Fibroblast of upper back skin (primary cell): ENCODE measurements around the gene EHMT2.
"Not testable (repeated sequence)": the region's sequence is repeated elsewhere in the genome, so short reads cannot be mapped to it uniquely, and the experiment has no call there.

Source experiments
- DNase-seq: peaks from one replicate; pipeline ENCODE4 v3.0.0-alpha.2; 2013

EHMT2 gene

DNA sequence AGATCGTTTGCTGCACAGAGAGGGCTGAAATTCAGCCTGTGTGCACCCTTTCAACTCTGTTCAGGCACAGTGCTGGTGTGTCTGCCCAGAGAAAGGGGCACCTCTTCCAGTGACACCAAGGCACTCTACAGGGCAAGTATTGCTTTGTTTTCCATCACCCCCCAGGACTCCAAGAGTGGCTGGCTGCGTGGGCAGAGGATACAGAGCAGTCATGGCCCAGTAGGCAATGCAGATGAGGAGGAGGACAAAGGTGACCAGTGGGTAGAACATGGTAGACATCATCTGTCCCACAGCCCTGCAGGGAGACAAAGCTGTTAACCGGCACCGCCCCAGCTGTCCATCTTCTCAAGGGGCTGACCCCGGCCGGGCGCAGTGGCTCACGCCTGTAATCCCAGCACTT lies 28.2 kb downstream of the EHMT2 start:
- DNase-seq, result no peak

DNA sequence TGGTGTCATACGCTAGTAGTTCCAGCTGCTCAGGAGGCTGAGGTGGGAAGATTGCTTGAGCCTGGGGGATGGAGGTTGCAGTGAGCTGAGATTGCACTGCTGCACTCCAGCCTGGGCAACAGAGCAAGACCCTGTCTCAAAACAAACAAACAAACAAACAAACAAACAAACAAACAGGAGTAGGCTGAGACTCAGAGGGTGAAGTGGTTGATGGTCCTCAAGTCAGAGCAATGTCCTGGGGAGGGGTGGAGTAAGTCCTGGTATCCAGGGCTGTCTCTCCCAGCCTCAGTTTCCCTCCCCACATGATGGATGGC lies 28.9 kb downstream of the EHMT2 start:
- not testable (repeated sequence) for DNase-seq

DNA sequence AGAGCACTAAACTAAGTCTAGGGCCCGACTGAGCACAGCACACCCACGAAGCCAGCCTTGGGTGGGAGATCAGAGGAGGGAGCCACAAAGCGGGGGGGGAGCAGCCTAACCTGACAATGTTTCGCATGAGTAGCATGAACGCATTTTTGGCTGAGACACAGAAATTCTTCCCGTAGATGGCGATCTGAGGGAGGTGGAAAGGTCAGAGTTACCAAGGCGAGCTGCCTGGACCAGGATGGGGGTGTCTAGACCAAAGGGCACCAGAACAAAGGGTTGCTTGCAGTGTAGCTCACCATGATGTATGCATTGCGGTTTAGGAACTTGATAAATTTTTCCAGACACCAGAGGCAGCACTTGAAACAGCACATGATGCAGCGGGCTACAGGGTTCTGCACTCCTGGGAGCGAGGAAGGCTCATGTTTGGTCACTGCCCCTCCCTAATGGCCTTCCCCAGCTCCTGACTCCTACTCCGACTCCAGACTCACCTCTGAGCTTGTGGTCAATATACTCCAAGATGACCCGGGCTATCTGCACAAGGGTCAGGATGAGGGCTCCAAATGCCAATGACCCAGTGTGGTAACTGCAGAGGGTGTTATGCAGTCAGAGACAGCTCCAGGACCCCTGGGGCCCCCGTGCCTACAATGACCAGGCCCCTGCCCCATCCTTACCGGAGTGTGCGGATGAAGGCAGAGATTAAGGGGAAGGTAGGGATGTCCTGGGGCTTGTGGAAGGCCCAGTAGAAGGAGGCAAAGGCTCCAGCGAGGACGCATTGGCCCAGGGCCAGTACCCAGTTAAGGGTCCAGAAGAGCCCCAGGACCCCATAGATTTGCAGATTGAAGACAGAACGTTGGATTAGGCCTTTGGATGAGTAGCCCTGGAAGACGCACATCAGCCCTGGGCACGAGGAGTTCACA lies 32.0 kb downstream of the EHMT2 start:
- DNase-seq, result no peak

DNA sequence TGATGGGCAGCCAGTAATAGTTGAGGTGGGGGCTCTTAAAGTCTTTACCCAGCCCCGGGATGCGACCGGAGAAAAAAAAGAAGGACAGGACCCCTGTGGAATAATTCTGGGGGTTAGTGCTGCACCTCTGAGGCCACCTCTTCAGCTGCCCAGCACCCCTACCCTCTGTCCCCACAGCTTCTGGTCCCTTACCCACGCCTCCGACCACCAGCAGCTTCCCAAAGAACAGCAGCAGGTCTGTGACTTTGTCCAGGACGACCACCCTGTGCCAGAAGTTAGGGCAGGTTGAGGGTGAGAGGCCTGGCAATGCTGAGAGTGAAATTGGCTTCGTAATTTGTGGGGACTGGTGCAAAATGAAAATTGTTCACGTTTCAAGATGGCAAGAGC lies 32.7 kb downstream of the EHMT2 start:
- DNase-seq, result no peak

DNA sequence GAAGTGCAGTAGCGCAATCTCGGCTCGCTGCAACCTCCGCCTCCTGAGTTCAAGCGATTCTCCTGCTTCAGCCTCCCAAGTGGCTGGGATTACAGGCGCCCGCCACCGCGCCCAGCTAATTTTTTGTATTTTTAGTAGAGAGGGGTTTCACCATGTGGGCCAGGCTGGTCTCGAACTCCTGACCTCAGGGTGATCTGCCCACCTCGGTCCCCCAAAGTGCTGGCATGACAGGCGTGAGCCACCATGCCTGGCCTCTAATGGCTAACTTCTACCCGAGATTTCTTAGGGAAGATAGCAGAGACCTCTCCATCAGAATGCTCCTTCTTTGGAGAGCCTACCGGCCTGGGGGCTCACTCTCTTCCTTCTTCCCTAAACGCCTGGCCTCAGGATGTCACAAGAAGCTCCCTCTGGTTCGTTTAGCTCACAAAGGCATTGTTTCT lies 33.4 kb downstream of the EHMT2 start:
- not testable (repeated sequence) for DNase-seq

DNA sequence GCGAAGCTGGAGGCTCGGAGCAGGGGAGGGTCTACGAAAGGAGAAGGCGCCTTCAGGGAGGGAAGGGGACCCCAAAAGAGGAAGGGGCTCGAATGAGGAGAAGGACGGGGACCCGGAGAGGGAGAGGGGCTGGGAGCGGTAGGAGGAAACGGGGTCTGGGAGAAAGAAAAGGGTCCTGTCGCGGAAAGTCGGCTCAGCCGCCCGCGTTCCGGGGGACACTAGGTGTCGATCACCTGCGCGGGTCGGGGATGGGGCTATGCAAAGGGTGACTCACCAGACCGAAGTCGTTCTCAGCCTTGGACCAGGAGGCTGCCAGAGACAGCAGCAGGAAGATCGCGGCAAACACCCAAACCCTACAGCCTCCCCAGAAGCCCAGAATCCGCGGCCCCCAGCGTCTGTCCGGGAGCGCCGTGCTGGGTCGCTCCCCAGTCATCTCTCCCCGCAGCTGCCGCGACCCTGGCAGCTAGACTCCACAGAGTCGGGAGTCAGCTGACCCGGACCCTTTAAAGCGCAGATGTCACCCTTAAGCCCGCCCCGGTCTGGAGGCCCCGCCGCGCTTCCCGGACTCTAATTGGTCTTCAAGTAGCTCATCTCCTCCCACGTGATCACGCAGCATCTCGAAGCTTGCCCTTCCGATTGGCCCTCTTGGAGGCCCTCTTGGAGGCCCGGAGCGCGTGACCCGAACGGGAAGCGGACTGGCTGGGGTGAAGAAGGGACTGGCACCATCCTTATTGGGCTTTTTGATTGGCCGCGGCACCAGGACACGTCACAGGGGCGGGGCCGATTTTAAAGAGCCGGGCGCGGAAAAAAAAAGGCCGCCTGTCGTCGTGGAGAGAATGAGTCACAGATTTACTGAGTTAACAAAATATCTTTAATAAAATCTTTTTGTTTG lies 34.9 kb downstream of the EHMT2 start, which contains the start of gene NEU1:
NEU1 (minus strand) TSS at position 478 of the 892 bp plus-strand sequence; CDS start at position 433, 45 bp downstream.
- peak; percentile 100 for DNase-seq

DNA sequence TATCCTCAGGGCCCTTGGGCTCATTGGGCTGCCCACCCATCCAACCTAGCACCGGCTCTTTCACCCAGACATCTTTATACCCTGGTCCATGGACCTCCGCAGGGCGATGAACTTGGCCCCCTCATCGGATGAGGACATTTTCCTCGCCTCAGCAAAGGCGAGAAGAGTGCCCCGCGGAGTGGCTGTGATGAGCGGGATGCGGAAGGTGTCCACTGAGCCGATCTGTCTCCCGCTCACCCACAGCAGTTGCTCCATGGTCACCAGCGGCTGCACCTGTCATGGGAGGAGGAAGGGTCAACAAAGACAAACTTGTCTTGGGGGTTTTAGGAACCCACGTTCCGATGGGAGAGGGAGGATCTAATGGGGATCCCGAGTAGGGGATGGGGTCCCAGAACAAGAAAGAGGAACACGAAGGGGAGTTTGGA lies 35.6 kb downstream of the EHMT2 start:
- no peak for DNase-seq

DNA sequence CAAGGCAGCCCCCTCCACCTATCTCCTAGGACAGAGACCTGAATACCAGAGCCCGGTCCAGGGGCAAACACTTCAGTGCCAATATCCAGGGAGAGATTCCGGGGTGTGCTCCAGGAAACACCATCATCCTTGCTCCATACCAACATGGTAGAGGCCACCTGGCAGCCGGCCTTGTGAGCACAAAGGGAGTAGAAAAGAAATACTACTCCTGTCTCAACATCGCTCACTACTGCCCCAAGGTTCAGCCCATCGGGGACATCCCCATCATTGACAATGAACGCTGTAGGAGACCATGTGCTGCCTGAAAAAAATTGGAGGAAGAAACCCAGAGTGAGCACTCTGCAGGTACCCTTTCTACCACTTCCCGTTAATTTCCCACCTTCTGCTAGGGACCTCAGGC lies 36.3 kb downstream of the EHMT2 start:
- DNase-seq, result no peak

DNA sequence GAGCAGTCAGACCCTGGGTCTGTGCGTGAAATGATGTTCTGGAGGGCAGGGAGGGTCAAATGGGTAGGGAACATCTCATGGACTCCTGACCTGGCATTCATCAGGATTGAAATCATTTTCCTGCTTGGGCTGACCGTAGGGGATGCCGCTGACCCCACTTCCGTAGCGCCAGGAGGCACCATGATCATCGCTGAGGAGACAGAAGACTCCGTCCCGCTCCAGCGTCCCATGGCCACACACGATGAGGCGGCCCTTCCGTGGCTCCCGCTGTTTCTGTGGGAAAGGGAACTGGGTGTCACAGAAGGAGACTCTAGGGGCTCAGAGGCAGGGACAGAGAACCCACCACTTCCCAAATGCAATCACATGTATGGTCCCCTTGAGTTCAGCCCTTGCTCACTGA lies 37.1 kb downstream of the EHMT2 start:
- DNase-seq, result no peak

DNA sequence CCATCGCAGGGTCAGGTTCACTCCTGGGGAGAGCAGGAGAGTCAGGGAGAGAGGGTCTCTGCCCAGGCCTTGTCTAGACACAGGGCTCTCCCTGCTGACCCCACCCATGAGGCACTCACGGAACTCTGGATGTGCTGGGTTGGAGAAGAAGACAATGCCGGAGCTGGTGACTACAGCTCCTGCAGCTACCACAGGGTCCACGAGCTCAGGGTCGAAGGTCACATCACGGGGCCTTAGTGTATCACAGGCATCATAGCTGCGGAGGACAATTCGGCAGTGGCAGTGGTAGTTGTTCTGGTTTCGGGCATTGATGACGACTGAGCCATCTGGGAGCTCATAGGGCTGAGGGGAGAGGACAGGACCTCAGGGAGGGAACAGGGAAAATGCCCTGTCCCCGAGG lies 37.6 kb downstream of the EHMT2 start:
- DNase-seq, result no peak

DNA sequence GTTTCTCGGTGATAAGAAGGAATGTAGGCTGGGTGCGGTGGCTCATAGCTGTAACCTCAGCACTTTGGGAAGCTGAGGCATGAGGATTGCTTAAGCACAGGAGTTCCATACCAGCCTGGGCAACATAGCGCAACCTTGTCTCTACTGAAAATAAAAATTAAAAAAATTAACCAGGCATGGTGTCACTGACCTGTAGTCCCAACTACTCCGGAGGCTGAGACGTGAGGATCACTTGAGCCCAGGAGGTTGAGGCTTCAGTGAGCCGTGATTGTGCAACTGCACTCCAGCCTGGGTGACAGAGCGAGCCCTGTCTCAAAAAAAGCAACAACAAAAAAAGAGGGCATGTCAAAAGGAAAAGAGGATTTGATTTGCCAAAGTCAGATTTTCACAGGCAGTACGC lies 38.8 kb downstream of the EHMT2 start:
- DNase-seq, result no peak

DNA sequence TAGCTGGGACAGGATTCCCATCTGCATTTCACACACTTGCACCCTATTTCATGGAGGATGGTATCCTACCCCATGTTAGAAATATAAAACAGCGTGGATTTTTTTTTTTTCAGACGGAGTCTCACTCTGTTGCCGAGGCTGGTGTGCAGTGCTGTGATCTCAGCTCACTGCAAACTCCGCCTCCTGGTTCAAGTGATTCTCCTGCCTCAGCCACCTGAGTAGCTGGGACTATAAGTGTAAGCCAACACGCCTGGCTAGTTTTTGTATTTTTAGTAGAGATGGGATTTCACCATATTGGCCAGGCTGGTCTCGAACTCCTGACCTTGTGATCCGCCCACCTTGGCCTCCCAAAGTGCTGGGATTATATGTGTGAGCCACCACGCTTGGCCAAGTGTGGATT lies 39.7 kb downstream of the EHMT2 start:
- DNase-seq, result not testable (repeated sequence)

DNA sequence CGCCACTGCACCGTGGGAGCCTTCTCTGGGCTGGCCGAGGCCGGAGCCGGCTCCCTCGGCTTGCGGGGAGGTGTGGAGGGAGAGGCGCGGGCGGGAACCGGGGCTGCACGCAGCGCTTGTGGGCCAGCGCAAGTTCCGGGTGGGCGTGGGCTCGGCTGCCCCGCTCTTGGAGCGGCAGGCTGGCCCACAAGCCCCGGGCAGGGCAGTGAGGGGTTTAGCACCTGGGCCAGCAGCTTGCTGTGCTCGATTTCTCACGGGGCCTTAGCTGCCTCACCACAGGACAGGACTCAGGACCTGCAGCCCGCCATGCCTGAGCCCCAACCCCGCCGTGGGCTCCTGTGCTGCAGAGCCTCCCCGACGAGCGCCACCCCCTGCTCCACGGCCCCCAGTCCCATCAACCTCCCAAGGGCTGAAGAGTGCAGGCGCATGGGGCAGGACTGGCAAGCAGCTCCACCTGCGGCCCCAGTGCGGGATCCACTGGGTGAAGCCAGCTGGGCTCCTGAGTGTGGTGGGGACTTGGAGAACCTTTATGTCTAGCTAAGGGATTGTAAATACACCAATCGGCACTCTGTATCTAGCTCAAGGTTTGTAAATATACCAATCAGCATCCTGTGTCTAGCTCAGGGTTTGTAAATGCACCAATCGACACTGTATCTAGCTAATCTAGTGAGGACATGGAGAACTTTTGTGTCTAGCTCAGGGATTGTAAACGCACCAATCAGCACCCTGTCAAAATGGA lies 45.3 kb downstream of the EHMT2 start:
- DNase-seq, result not testable (repeated sequence)

DNA sequence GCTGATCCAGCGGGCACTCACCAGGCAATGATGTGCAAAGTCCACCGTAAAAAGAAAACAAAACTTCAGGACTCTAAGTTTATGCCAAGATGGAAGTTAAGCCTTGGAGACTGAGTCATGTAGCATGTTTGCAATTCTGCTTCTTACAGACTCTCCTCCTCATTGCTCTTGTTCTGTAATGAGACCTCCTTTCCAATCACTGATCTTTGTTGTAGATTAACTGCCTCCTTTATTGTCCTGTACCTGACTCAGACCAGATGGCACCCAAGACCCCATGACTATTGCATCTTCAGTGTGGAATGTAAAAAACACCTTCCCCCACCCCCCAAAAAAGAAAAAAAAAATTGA lies 46.0 kb downstream of the EHMT2 start:
- no peak for DNase-seq

DNA sequence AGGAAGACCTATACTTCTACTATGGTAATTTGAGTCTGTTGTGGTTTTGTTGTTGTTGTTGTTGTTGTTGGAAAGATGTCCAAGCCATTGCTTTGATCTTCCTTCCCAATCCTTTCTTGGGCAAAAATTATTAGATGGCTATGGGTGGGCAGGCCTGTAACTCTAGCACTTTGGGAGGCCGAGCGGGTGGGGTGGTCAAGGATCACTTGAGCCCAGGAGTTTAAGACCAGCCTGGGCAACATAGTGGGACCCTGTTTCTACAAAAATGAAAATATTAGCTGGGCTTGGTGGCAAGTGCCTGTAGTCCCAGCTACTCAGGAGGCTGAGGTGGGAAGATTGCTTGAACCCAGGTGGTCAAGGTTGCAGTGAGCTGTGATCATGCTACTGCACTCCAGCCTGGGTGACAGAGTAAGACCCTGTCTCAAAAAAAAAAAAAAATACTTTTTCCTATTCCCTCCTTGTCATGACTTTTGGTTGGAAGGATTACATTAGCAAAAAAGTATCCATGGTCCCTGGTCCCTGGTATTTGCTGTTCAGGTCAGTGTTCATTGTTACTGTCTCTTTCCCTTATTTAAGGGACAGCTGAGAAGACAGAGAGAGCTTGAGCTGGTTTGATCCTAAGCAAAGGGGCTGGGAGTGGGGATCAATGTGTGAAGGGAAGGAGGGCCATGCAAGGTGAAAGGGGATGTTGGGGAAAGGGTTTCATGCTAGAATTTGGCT lies 46.6 kb downstream of the EHMT2 start:
- no peak for DNase-seq

DNA sequence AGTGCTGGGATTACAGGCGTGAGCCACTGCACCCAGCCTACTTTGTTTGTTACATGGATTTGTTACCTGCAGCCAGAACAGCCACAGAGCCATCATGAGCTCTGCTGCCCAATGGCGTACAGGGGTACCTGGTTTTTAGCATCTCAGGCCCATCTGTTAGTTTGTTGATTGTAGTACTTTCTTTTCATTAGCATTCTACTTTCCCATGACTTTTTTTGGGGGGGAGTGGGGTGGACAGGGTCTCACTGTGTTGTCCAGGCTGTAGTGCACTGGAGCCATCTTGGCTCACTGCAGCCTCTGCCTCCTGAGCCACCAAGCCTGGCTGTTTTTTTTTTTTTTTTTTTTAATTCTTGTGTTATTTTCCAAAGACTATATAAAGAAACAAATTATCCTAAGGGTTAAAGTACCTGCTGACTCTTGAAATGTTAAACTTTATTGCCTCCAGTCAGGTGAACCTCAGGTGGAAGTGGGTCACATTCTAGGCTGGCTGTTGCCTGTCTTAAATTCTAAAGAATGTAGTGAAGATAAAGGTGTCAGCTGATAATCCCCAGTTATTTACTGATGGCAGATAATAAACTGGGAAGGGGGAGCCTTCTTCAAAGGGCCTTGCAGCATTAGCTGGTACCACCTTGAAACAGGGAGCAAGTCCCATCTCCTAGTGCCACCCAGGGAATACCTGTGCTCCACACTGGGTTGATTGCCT lies 50.1 kb downstream of the EHMT2 start:
- no peak for DNase-seq

DNA sequence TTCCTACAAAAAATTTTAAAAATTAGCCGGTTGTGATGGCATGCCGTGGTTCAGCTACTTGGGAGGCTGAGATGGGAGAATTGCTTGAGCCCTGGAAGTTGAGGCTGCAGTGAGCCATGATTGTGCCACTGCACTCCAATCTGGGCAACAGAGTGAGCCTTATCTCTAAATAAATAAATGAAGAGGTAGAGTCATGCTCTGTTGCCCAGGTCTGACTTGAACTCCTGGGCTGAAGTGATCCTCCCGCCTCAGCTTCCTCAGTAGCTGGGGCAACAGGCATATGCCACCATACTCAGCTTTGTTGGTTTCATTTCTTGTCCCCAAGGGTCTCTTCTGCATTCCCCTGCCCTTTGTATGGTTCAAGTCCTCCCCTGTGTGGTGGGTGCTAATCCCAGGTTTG lies 53.0 kb downstream of the EHMT2 start:
- DNase-seq, result no peak

DNA sequence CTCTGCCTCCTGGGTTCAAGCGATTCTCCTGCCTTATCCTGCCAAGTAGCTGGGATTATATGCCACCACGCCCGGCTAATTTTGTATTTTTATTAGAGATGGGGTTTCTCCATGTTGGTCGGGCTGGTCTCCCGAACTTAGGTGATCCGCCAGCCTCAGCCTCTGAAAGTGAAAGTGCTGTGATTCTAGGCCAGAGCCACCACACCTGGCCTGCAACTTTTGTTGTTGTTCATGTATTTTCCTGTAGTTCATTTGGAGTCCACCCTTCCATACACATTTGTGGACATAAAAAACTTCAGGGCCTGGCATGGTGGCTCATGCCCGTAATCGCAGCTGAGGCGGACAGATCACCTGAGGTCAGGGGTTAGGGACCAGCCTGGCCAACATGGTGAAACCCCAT lies 55.4 kb downstream of the EHMT2 start:
- no peak for DNase-seq

DNA sequence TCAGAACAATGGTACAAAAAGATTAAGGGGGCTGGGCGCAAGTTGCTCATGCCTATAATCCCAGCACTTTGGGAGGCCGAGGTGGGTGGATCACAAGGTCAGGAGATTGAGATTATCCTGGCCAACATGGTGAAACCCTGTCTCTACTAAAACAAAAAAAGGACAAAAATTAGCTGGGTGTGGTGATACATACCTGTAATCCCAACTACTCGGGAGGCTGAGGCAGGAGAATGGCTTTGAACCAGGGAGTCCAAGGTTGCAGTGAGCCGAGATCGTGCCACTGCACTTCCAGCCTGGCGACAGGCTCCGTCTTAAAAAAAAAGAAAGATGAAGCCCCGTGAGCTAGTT lies 57.7 kb downstream of the EHMT2 start:
- not testable (repeated sequence) for DNase-seq

DNA sequence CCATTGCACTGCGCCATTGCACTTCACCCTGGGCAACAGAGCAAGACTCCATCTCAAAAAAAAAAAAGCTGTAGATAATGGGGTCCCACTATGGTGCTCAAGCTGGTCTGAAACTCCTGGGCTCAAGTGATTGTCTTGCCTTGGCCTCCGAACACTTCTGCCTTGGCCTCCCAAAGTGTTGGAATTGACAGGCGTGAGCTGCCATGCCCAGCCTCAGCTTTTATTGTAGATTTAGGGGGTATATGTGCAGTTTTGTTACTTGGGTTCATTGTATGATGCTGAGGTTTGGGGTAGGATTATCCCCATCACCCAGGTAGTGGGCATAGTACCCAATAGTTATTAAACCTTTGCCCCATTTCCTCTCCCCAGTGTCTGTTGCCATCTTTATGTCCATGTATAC lies 58.5 kb downstream of the EHMT2 start:
- no peak for DNase-seq

DNA sequence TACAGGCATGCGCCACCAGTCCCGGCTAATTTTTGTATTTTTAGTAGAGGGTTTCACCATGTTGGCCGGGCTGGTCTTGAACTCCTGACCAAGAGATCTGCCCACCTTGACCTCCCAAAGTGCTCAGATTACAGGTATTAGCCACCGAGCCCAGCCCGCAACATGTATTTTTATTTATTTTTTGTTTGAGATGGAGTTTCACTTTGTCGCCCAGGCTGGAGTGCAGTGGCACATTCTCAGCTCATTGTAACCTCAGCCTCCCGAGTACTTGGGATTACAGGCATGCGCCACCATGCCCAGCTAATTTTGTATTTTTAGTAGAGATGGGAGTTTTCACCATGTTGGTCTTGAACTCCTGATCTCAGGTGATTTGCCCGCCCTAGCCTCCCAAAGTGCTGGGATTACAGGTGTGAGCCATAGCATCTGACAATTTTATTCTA lies 59.4 kb downstream of the EHMT2 start:
- not testable (repeated sequence) for DNase-seq
